ENCODE measurements around the gene DRC7.

- TF ChIP-seq CTCF (conservative IDR thresholded peaks at IDR 0.05) (no peak), EZH2 (IDR thresholded peaks at IDR 0.05; ENCODE audit: low read depth) (no peak)
Measured at GRCh38 chr16:57679767-57680482, 14.7 kb upstream of the DRC7 start.
